GM19025 (cell line): ENCODE data around the gene JAZF1.
A peak's percentile ranks its signal among the peaks of the same experiment; 100 is the strongest.

Source experiments
- ATAC-seq: cut with Tn5 transposase; IDR thresholded peaks from one replicate; pipeline ENCODE4 v1.9.1; 2021; ENCODE audit warnings: mild to moderate bottlenecking, low read depth, moderate library complexity; ENCODE audit not compliant: unreplicated experiment

JAZF1 gene

GRCh38 chr7:28061824-28062196 lies 118.8 kb downstream of the JAZF1 start:
- ATAC-seq: no peak

DNA sequence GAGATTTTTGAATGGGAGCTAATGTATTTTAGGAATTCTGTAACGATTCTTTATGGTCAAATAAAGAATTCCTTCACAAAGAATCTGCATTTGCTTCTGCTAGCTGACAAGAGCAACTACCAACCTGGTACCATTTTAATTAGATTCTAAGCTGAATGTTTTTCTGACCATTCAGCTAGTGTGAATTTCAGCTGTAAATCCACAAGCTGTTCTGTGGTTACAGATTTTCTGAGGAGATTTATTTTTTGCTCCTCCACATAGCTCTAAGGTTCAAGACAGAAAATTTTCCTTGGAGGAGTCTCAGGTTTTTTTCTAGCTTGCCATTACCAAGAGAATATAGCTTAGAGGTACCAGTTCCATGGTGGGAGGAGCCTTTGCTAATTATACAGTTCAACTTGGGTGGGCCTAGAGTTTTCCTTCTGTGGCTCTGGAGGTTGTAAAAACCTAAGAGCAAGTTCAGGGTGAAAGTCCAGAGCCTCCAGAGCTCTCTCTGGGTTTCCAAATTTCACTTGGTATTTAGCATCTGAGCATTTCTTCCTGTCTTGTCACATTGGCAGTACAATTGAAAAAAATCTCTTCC lies 120.1 kb downstream of the JAZF1 start:
- ATAC-seq: no peak

DNA sequence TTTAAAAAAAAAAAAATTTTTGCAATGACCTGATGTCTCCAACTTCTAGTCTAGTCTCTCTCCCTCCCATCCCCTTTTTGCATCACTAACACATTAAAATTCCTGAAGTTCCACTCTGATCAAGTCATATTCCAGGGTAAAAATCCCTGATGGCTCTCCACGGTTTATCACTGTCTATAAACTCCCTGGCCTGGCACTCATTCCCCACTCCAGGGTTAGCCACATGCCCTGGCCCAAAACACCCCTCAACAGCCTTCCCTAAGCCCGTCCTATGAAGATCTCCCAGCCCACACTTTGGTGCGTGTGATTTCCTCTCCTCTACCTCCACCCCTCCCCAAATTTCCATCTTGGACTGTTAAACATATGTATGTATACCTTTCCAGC lies 125.4 kb downstream of the JAZF1 start:
- no peak for ATAC-seq

- ATAC-seq: no peak
Measured at GRCh38 chr7:28054531-28055160, 125.9 kb downstream of the JAZF1 start.

GRCh38 chr7:28052933-28053332 lies 127.7 kb downstream of the JAZF1 start:
- ATAC-seq: no peak

DNA sequence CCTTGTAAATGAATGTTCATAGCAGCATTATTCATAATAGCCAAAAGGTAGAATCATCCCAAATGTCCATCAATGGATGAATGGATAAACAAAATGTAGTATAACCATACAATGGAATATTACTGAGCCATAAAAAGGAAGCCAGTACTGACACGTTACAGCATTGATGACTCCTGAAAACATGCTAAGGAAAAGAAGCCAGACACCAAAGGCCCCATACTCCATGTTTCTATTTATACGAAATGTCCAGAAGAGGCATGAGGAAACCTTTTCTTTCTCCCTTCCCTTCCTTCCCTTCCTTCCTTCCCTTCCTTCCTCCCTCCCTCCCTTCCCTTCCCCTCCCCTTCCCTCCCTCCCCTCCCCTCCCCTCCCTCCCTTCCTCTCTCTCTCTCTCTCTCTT lies 131.9 kb downstream of the JAZF1 start:
- no peak for ATAC-seq

GRCh38 chr7:28046035-28046434 lies 134.6 kb downstream of the JAZF1 start:
- ATAC-seq: no peak

- no peak for ATAC-seq
Measured at GRCh38 chr7:28045592-28045991, 135.0 kb downstream of the JAZF1 start.

GRCh38 chr7:28044825-28045224 lies 135.8 kb downstream of the JAZF1 start:
- ATAC-seq: no peak

GRCh38 chr7:28042721-28043120 lies 137.9 kb downstream of the JAZF1 start:
- ATAC-seq: no peak

DNA sequence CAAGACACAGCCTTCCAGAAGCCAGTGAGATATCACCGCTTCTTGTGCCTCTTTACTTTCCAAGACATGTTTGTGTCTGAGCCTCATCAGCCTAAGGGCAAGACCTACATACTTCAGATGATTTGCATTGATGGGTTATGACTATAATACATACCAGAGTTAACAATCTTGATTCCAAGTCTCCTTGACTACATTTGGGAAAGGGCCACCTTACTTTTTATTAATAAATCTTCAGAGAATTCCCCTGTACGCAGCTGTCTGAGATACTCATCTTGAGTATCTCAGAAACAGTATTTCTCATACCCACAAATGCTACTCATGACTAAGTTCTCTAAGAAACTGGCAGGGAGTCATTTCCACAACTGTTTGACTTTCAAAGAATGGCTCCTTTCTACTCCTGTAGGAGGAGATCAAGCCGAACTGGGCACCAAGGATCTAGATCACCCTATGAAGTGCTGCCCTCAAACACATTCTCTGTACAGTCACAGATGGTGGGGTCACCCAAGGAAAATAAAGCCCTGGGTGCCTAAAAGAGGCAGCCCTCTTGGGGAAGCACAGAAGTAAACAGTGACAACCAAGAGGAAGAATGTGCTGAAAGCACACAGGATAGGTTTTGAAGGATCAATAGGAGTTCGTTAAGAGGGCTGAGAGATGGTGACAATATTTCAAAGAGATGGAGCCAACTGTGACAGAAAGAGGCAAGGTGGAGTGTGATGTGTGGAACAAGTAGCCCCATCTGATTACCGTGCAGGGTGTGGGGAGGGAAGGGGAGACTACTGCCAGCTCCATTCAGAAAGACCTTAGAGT lies 138.9 kb downstream of the JAZF1 start:
- ATAC-seq: no peak

DNA sequence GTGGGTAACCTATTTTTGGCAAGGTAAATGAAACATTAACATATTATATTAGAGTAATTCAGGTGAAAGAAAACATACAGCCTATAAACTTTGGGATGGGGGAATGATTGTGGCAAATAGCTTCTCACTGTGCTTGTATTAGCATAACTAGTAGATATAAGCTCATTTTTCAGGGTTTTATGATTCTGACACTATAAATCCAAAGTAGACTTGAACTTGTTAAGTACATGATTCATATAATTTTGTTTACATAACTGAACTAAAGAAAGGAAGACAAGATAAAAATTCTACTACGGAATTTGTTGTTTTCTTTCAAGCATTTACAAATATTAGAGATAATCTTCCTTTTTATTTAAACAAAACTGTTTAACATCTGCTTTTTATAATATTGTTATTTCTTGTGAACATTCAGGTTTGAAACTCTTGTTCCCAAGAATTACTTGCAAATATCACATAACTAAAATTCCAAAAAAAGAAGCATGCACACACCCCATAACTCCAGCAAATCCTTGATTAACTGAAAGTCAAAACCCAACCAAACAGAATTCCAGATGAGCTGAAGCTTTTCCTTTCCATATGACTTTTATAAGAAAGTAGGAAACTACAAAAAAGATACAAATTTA lies 142.3 kb downstream of the JAZF1 start:
- no peak for ATAC-seq

DNA sequence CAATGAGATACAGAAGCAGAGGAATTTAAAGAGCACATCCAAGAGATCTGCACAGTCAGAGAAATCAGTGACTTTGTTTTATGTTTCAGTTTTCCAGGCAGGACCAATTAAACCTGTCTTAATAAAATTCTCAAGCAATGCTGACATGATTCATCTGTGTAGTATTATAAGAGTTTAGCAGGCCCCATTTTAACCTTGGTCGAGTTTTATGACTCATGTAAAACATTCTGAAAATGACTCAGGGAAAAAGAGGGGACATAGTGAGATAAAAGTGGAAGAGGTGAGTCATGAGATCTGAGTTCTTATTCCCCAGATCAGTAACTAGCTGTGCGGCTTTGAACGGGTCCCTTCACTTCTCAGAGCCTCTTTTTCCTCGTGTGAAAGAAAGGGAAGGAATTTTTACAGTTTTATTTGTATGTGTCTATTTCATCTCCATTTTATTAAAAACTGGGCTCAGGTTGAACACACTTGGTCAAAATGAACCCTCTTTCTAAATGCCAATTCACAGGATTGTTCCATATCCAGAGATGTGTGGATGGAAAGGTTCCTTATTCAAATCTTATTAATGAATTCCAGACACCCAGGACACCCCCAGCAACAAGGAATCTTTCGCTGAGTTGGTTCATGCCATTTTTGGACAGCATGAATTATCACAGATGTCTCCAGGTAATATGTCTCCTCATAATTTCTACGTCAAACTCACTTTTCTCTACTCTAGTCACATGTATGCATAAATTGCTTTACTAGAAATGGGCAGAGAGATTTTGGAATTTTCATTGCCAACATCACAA lies 143.2 kb downstream of the JAZF1 start:
- peak; percentile 83 for ATAC-seq

- no peak for ATAC-seq
Measured at GRCh38 chr7:28036696-28037095, 143.9 kb downstream of the JAZF1 start.

DNA sequence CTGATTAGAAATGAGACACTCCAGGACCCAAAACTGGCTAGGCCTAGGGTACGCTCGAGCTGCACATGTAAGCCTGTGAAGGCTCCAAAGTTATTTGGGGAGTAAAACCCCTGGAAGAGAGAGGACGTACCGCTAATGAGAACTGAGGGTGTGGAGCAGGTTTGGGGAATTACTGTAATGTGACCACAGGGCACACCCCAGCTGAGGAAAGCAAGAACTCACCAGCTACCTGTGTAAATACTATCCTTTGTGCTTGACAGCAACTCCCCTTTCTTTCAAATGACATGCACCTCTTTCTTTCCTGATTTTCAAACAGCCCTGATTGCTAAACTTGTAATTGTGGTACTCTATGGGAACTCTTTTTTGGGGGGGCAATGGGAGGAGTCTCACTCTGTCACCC lies 147.2 kb downstream of the JAZF1 start:
- no peak for ATAC-seq

- ATAC-seq: no peak
Measured at GRCh38 chr7:28032738-28033380, 147.7 kb downstream of the JAZF1 start.

- no peak for ATAC-seq
Measured at GRCh38 chr7:28029051-28029450, 151.5 kb downstream of the JAZF1 start.

DNA sequence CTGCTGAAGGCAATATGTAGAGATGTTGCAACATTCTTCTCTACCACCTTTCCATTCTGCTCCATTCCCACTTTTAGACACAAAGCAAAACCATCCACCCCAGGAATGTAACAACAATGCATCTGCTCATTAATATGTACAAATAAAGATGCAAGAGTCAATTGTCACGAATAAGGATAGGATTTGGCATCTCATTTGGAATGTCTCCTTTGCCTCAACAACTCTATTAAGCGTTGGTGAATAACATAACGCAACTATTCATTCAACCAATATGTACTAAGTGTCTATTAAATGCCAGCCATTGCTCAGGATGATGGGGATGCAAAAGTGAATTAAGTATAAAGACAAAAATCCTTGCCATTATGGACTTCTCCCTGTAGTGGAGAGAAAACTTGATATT lies 152.1 kb downstream of the JAZF1 start:
- no peak for ATAC-seq

- no peak for ATAC-seq
Measured at GRCh38 chr7:28026237-28026636, 154.4 kb downstream of the JAZF1 start.

DNA sequence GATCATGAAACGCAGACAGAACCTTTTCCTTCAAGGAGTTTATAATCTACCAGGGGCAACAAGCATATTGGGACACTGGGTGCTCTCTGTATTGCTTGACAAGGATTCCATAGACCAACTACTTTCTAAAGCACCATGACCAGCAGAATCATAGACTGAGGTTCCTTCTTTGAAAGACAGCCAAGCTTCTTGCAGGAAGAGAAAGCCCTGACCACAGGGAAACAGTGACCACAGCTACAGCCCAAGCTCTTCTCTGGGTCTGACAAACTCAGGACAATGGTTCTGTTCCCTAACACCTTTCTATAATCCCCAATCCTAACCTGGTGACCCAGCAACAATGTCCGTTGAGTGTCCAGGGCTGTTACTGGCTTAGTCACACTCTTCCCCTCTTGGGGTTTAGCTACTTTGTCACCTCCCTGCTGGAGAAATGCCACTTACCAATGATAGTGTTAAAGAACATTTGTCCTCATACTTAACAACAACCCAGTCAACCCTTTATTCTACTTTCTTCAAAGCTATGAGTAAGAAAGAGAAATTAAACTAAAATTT lies 155.7 kb downstream of the JAZF1 start:
- ATAC-seq: no peak
